Esophagus muscularis mucosa (tissue), 4 donors: ENCODE results near the gene JDP2. TPM values are rescaled to one million over a fixed set of nuclear protein-coding genes. Genes with fewer than 3 reads are reported as not detected.

Experiments
- DNase-seq: peaks from one replicate; pipeline ENCODE4 v3.0.0-alpha.2; 2017; ENCODE audit errors: extremely low spot score
- H3K27ac ChIP-seq, 4 donors: fragments of 200-600 bp; sonication (generic); replicated peaks in 1 of 4; 1 replicate in 3 of 4; 2 replicates in 1 of 4; pipeline ENCODE4 v1.5.1; 2016 to 2019; ENCODE audit warnings: mild to moderate bottlenecking in 1 of 4
- H3K27me3 ChIP-seq, 4 donors: fragments of 200-600 bp; sonication (generic); one replicate each; pipeline versions ENCODE4 v1.5.1 to v1.6.0; 2016 to 2019
- H3K36me3 ChIP-seq, 4 donors: fragments of 200-600 bp; sonication (generic); one replicate each; pipeline ENCODE4 v1.5.1; 2016 to 2019
- H3K4me1 ChIP-seq, 4 donors: fragments of 200-600 bp; sonication (generic); one replicate each; pipeline ENCODE4 v1.5.1; 2016 to 2019
- H3K4me3 ChIP-seq, 4 donors: fragments of 200-600 bp; sonication (generic); 1 replicate in 2 of 4; 2 replicates in 2 of 4; pipeline ENCODE4 v1.5.1; 2016 to 2019; ENCODE audit warnings: mild to moderate bottlenecking in 4 of 4, moderate library complexity in 1 of 4
- H3K9me3 ChIP-seq, 4 donors: fragments of 200-600 bp; sonication (generic); 1 replicate in 3 of 4; 2 replicates in 1 of 4; pipeline ENCODE4 v1.5.1; 2016 to 2019
- EP300 ChIP-seq: sonication (generic); formaldehyde crosslinking; IDR thresholded peaks from one replicate; pipeline ENCODE4 v1.6.1; 2017; ENCODE audit warnings: antibody characterized with exemption
- POLR2A ChIP-seq: fragments of 450-650 bp; IDR thresholded peaks from one replicate; pipeline ENCODE4 v1.6.1; 2017; ENCODE audit warnings: antibody characterized with exemption, moderate library complexity, mild to moderate bottlenecking, low read depth
- POLR2AphosphoS5 ChIP-seq, 2 donors: sonication (generic); formaldehyde crosslinking; IDR thresholded peaks; one replicate each; pipeline ENCODE4 v1.6.1; 2017; ENCODE audit warnings: antibody characterized with exemption in 2 of 2
- WGBS: methylation state at CpG from one replicate; pipeline ENCODE4 v1.1.5; 2018; 5-methylcytosine and 5-hydroxymethylcytosine counted together
- intact Hi-C: fragments of 100-400 bp; cut with DNase I; formaldehyde crosslinking; loops from one replicate; pipeline ENCODE4 v1.15.1; 2023
- total RNA-seq, 4 donors: library from RNA; depleted of rRNA; stranded (reverse); fragments of >200 nt; gene quantifications; one replicate each; pipeline versions ENCODE4 v1.1.0 to v1.2.1, GENCODE V29; 2016
- TF ChIP-seq, protein P1 (sequence below), 3 experiments: fragments of 200-600 bp in 2 of 3; fragments of 450-650 bp in 1 of 3; sonication (generic) in 2 of 3; IDR thresholded peaks; one replicate each; pipeline ENCODE4 v1.5.1; 2017 to 2019; ENCODE audit warnings: antibody characterized with exemption in 3 of 3, mild to moderate bottlenecking in 2 of 3, moderate library complexity in 1 of 3

Gene JDP2
- total RNA-seq, 4 donors from 2014 or later, result 50.5 to 94.5 (median 78.3) TPM

DNA sequence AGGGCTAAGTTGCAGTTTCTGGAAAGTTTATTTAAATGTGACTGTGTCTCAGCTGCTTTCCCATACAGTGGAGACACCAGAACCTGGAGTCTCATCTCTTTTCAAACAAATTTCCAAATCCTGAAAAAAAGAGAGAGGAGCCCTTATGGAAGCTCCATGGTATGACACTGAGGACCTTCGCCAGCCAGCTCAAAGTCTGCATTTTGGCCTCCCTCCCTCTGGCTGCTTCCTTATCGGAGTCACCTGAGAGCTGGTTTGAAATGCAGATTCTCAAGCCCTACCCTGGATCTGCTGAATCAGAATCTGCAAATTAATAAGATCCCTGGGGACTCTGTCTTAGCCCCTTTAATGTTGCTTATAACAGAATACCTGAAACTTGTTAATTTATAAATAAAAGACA, 21.7 kb upstream of the JDP2 start:
- H3K27ac ChIP-seq, result no peak overlapping the region
- H3K4me1 ChIP-seq, result peaks cover 11 to 12% (median 12%) of the 10 kb centered on the region in 4 donors
- H3K9me3 ChIP-seq, result no peaks in the 10 kb centered on the region
- intact Hi-C loops, result no loop called here
- no peaks in the 10 kb centered on the region for H3K36me3 ChIP-seq
- DNase-seq, result no peak
- no peak overlapping the region for H3K4me3 ChIP-seq
- TF ChIP-seq, protein P1, sequence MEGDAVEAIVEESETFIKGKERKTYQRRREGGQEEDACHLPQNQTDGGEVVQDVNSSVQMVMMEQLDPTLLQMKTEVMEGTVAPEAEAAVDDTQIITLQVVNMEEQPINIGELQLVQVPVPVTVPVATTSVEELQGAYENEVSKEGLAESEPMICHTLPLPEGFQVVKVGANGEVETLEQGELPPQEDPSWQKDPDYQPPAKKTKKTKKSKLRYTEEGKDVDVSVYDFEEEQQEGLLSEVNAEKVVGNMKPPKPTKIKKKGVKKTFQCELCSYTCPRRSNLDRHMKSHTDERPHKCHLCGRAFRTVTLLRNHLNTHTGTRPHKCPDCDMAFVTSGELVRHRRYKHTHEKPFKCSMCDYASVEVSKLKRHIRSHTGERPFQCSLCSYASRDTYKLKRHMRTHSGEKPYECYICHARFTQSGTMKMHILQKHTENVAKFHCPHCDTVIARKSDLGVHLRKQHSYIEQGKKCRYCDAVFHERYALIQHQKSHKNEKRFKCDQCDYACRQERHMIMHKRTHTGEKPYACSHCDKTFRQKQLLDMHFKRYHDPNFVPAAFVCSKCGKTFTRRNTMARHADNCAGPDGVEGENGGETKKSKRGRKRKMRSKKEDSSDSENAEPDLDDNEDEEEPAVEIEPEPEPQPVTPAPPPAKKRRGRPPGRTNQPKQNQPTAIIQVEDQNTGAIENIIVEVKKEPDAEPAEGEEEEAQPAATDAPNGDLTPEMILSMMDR (IDR thresholded peaks at IDR 0.05), result no peak
- TF ChIP-seq POLR2A (no peak), EP300 (no peak), POLR2AphosphoS5 (IDR thresholded peaks at IDR 0.05) (no peak)
- WGBS, result 97% methylated on average over 2 of the region's 2 CpGs
- H3K27me3 ChIP-seq, result no peaks in the 10 kb centered on the region

DNA sequence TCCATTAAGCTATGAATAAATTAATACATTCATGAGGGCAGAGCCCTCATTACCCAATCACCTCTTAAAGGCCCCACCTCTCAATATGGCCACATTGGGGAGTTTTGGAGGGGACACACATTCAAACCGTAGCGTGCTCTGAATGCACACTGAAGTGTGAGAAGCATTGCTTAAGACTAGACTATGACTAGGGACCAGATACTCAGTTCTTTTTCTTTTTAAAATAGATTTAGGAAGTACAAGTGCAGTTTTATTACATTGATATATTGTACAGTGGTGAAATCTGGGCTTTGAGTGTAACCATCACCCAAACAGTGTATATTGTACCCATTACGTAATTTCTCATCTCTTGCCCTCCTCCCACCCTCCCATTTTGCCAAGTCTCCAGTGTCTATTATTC, 21.0 kb upstream of the JDP2 start:
- intact Hi-C loops, result no loop called here
- no peak for TF ChIP-seq POLR2A
- TF ChIP-seq POLR2AphosphoS5 (IDR thresholded peaks at IDR 0.05), result no peak
- TF ChIP-seq EP300, result no peak
- TF ChIP-seq, protein P1 (IDR thresholded peaks at IDR 0.05), result no peak
- Histone ChIP-seq H3K27me3 (no peaks in the 10 kb centered on the region), H3K4me1 (peaks cover 4 to 5% (median 4%) of the 10 kb centered on the region in 4 donors), H3K27ac (no peak overlapping the region), H3K36me3 (no peaks in the 10 kb centered on the region), H3K9me3 (no peaks in the 10 kb centered on the region), H3K4me3 (no peak overlapping the region)
- DNase-seq, result no peak
- 86% methylated on average over 3 of the region's 3 CpGs for WGBS

DNA sequence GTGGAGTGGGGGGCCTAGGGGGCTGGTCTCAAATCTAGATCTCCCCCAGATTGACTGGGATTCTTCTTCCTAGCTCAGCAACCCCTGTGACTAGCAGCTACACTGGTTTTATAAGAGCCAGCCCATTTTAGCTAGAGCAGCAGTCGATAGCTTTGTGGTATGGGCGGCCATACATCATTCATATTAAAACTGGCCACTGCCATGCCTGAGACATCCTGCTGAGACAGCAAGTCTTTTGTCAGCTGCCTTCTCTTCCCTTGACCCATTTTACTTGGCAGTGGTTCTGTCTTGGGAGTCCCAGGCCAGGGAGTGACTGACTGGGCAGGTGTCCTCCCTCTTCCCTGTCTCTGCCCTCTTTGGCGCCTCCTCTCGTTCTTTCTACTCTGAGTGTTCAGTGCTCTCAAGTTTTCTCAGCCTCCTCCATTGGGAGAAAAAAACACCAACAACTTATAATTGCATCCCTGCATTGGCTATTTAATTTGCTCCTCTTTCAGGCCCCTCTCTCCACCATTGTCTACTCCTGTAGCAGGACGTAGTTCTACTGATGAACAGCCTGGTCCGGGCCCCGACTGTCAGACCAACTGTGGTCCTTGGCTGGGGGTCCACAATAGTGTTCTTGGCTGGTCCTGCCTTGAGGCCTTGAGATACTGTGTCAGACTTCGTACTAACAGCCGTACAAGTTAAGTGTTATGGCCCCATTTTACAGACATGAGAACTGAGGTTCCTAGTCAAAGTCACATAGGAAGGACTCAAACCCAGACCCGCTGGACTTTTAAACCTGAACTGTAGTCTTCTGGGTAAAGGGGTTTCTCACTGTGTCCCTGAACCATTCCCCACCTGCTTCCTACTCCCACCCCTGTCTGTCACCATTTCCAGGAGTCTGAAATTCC, 18.3 kb upstream of the JDP2 start:
- H3K4me3 ChIP-seq, result no peak overlapping the region
- H3K9me3 ChIP-seq, result no peaks in the 10 kb centered on the region
- TF ChIP-seq, protein P1 (IDR thresholded peaks at IDR 0.05), result no peak
- no peaks in the 10 kb centered on the region for H3K36me3 ChIP-seq
- H3K27me3 ChIP-seq, result no peaks in the 10 kb centered on the region
- WGBS, result 91% methylated on average over 10 of the region's 10 CpGs
- no peak for DNase-seq
- intact Hi-C loops, result no loop called here
- H3K4me1 ChIP-seq, result no peaks in the 10 kb centered on the region
- no peak overlapping the region for H3K27ac ChIP-seq

DNA sequence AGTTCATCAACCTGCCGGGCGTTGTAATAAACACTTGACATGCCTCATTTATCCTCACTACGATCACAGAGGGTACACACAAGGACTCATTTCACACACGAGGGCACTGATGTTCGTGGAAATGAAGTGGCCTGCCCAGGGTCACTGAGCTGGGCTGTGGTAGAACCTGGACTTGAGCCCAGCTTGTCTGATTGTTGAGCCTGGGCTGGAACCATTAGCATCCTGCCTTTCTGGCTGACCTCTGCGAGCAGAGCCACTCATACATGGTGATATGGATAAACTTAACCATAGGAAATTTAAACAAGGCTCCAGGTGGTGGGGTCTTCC, 16.6 kb upstream of the JDP2 start:
- TF ChIP-seq, protein P1 (IDR thresholded peaks at IDR 0.05), result no peak
- TF ChIP-seq POLR2AphosphoS5 (IDR thresholded peaks at IDR 0.05) (no peak), EP300 (no peak), POLR2A (no peak)
- no peaks in the 10 kb centered on the region for H3K36me3 ChIP-seq
- no peak overlapping the region for H3K4me3 ChIP-seq
- H3K9me3 ChIP-seq, result no peaks in the 10 kb centered on the region
- intact Hi-C loops, result no loop called here
- no peaks in the 10 kb centered on the region for H3K27me3 ChIP-seq
- no peak for DNase-seq
- no peak overlapping the region for H3K27ac ChIP-seq
- no peaks in the 10 kb centered on the region for H3K4me1 ChIP-seq
- WGBS, result 66% methylated on average over 6 of the region's 6 CpGs

DNA sequence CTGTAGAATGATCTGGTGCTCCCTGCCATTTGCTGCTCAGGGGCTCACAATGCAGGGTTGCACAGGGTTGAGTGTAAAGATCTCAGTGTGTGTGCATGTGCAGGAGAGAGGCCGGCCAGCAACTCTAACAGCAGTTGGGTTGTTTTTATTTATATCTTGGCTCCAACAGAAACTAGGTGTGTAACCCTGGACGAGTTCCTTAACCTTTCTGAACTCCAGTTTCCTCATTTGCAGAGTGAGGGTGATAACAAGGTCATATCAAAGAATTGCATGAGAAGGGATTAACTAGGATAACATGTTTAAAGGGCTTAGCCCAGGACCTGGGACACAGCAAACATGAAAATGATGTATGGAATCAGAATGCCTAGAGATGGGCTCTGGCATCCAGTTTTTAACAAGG, 14.8 kb upstream of the JDP2 start:
- Histone ChIP-seq H3K9me3 (no peaks in the 10 kb centered on the region), H3K27me3 (no peaks in the 10 kb centered on the region), H3K4me1 (no peaks in the 10 kb centered on the region), H3K4me3 (no peak overlapping the region), H3K27ac (no peak overlapping the region), H3K36me3 (no peaks in the 10 kb centered on the region)
- intact Hi-C loops, result no loop called here
- 75% methylated on average over 2 of the region's 2 CpGs for WGBS
- TF ChIP-seq, protein P1 (IDR thresholded peaks at IDR 0.05), result no peak
- no peak for TF ChIP-seq POLR2AphosphoS5 (IDR thresholded peaks at IDR 0.05)
- no peak for TF ChIP-seq POLR2A
- no peak for TF ChIP-seq EP300
- DNase-seq, result no peak
